ENCODE results near the gene GCK.

Gene GCK

GRCh38 chr7:44153948-44154335 is 35.3 kb downstream of the GCK start:
- no peak for DNase-seq

- peak; percentile 25 for DNase-seq
Observed at GRCh38 chr7:44152971-44153947, 36.0 kb downstream of the GCK start.

DNA sequence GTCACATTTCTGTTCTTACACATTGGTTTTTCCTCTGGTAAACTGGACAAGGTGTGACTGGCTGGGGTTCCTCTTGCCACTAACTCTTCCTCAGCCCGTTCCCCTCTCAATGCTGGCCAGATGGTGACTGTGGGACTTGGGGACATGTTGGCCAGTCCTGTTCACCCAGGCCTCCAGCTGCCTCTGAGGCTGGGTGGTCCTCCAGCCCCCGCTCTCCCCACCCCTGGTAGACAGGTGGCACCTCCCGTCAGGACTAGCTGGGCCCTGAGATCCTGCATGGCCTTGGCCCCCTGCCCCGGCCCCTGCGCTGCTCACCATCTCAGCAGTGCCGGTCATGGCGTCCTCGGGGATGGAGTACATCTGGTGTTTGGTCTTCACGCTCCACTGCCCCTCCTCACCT is 37.3 kb downstream of the GCK start:
- no peak for DNase-seq

DNA sequence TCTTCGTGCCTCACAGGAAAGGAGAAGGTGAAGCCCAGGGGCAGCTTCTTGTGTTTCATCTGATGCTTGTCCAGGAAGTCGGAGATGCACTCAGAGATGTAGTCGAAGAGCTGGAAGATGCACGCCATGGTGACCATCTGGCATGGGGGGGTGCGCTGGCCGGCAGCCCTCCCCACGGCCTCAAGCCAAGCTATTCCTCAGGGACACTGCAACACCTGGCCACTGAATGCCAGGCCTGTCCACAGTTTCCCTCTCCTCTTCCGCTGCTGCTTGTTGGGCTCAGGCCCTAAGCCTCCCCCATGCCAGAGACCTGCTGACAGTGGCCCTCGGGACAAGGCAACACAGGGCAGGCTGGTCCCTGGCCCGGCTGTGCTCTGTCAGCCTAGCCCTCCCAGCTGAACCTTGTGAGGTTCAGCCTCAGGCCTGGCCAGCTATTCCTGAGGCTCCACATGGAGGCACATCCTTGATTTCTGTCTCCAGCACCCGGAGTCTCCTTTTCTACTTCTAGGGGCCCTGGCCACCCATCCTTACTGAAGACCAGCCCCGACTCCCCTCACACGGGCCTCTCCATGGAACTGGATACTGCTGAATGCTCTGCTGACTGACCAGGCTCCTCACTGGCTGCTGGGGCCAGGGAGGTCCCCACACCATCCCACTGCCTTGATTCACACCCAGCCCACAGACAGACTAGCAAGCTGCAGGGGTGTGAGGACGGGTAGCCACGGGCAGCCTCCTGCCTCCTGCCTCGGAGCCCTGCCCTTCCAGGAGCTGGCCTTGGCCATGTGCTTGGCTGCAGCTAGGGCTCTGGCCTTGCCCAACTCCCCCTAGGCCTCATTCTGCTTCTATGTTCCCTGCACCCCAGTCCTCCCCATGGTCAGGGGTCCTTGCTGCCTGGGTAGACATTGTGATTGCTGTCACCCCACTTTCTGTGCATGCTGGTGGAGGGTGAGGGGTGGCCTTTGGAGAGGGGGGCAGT is 38.0 kb downstream of the GCK start:
- DNase-seq, result no peak

- no peak for DNase-seq
Observed at GRCh38 chr7:44150466-44150832, 38.8 kb downstream of the GCK start.

DNA sequence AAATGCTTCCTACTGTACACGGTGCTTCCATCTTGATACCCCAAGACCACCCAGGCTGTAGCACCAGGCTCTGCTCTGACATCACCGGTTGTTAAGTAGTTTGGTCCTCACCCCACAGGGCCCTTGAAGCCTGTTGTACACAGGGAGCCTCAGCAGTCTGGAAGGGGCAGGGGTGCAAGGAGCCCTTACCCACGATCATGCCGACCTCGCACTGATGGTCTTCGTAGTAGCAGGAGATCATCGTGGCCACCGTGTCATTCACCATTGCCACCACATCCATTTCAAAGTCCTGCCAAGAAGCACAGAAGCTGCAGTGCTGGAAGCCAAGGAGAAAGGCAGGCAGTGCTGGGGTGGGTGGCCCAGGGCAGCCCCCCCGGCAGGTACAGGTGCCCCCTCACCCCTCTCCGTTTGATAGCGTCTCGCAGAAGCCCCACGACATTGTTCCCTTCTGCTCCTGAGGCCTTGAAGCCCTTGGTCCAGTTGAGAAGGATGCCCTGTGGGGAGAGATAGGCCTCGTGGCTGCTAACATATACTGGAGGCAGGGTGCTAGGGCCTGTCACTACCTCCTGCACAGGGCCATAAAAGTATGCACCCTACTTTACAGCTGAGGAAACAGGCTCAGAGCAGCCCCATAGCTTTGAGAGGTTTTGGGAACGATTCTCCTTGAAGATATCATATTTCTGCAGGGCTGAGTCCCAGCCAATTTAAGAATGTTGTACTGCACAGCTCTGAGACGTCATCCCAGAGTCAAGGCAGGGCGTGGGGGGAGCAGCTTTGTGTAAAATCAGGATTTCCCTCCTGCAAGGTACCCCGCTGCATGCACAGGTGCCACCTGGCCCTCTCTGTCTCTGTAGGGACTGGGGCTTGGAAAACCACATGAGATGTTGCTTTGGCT is 39.4 kb downstream of the GCK start:
- no peak for DNase-seq

- no peak for DNase-seq
Observed at GRCh38 chr7:44148961-44149536, 40.2 kb downstream of the GCK start.

GRCh38 chr7:44148166-44148565 is 41.1 kb downstream of the GCK start:
- no peak for DNase-seq

- DNase-seq, result no peak
Observed at GRCh38 chr7:44147026-44147991, 41.9 kb downstream of the GCK start.

DNA sequence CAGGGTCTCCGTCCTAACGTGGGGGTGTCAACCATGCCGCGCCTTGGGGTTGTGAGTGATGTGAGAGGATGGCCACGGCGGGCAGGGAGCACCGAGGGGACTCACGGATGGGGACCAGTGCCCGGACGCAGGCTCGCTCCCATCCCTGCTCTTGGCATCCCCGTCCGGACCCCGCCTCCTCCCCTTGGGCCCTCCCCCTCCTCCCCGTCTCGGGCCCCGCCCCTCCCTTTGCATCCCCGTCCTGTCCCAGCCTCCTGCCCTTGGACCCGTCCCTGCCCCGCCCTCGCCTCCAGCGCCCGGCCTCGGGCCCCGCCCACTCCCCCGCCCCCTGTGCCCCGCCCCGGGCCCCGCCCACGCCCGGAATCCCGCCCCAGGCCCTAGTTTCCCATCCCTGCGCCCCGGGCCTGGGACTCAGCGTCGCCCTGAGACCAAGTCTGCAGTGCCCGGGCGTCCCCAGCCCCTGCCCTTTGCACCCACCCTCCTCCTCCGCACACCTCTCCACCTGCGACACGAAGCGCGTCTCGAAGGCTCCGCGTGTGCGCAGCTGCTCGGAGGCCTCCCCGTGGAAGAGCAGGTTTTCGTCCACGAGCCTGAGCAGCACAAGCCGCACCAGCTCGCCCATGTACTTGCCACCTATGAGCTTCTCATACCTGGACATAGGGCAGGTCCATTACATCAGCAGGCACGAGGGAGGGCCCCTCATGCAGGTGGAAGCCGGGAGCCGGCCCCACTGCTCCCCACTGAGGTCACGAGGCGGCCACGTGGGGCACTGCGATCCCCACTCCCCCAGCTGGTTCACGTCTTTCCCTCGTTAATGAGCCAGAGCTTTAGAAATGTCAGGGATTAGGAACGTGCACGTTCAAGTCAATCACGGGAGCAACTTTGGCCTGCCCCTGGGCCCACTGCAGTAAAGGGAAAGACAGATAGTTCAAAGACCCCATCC is 43.0 kb downstream of the GCK start:
- no peak for DNase-seq

DNA sequence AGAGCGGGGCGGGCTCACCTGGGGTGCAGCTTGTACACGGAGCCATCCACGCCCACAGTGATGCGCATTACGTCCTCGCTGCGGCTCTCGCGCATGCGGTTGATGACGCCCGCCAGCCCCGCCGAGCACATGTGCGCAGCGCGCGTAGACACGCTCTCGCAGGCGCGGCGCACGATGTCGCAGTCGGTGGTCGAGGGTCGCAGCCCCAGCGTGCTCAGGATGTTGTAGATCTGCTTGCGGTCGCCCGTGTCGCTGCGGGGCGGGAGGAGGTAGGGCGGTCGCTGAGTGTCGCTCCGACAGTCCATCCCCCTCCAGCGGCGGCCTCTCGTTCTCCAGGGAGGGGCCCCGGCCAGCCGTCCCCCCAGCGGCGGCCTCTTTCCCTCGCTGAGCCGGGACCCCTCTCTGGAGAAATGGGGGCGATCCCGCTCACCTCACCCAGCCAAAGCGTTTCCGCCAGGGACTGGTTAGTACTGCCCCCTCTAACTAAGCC is 43.7 kb downstream of the GCK start:
- no peak for DNase-seq

DNA sequence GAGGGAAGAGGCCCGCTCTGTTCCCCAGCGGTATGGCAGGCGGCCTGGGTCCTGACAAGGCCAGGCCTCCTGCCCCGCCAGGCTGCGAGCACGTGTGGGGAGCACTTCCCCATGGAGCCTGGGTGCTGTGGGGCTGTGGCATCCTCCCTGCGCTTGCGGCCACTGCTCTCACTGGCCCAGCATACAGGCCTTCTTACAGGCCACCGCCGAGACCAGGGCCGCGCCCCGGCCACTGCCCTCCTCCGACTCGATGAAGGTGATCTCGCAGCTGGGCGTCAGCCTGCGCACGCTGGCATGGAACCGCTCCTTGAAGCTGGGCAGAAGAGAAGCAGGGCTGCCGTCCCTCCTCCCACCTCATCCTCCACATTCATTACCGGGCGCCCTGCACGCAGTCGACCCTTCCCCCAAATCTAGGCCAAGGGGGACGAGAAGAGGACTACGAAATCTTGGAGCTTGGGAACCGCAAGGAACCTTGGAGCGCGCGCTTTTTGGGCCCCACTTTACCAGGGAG is 44.2 kb downstream of the GCK start:
- no peak for DNase-seq

- DNase-seq, result no peak
Observed at GRCh38 chr7:44144426-44144967, 44.7 kb downstream of the GCK start.

DNA sequence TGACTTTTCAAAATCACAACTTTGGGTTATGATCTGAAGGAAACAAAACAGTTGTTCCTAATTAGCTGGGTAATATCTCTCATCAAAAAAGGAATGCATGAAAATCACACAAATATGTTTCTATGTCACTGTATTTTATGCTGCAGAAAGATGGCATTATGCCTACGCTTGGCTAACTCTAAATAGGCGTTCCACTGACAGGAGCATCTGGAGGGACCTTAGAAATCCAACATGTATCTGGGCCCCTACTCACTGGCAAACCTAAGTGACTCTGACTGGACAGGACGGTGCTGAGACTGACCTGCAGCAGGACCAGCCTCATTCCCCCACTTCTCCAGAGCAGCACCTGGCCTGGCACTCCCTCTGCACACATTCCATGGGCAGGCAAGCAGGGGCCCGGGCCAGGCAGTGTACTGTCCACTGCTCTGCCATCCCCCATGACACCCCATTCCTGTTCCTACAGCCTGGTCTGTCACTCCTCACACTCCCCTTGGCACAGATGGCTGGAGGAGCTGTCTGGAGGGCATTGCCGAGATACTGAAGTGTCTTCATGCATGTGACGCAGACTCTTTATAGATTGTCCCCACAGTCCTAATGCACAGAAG is 45.5 kb downstream of the GCK start:
- no peak for DNase-seq

- no peak for DNase-seq
Observed at GRCh38 chr7:44142028-44142427, 47.2 kb downstream of the GCK start.

GRCh38 chr7:44141221-44141850 is 47.9 kb downstream of the GCK start, which contains the start of gene MYL7:
MYL7 (minus strand) TSS chr7:44141332; CDS start chr7:44141305, 27 bp downstream.
- no peak for DNase-seq

GRCh38 chr7:44140341-44140740 is 48.9 kb downstream of the GCK start:
- no peak for DNase-seq

Data from NCI-H2029 (cell line).